Stromal cell of bone marrow (primary cell): ENCODE results near the gene XXYLT1.

Experiments used
- DNase-seq: peaks from one replicate; pipeline ENCODE4 v3.0.0-alpha.2; 2012; ENCODE audit warnings: low read depth

XXYLT1 gene

GRCh38 chr3:195025056-195025883 is 245.7 kb downstream of the XXYLT1 start:
- no peak for DNase-seq

GRCh38 chr3:195023989-195024388 is 247.0 kb downstream of the XXYLT1 start:
- DNase-seq: no peak

- no peak for DNase-seq
These were observed 247.4 kb downstream of the XXYLT1 start for GRCh38 chr3:195023576-195023975.

- no peak for DNase-seq
These were observed 249.3 kb downstream of the XXYLT1 start for GRCh38 chr3:195021692-195022091.

DNA sequence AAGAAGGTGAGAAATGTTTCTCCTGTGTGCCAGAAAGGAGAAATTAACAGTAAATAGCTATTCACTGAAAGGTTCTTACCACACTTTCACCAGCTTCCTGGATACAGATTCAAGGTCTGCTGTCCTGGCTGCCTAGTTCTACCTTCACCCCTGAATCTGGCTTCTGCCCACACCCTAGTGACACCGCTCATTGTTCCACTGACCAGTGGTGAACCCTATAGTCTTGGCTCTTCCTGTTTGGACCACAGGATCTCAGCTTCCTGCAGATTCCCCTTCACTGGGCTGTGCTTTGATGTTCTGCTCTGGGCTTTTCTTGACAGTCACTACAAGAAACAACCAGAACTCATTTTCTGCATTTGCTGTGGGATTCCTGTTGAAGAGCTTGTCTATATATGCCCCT is 250.0 kb downstream of the XXYLT1 start:
- no peak for DNase-seq

GRCh38 chr3:195020185-195020584 is 250.8 kb downstream of the XXYLT1 start:
- no peak for DNase-seq

DNA sequence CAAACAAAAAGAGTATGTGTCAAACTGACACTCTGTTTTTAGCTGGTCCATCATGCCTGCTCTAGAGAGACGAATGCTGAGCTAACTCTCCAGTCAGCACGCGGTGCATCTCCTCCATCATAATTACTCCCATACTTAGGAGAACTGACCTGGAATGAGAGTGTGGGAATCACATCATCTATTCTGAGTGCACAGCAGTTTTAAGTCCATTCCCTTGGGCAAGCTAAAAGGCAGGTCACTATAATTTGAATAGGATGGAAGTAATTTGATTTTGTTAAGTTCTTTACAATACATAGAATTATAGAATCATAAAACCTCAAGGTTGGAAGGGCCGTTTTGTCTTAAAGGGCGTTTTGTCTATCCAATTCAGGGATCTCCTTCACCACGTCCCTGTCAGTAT is 251.6 kb downstream of the XXYLT1 start:
- no peak for DNase-seq
